Measurements from ENCODE around the gene NEU4. TPM values are rescaled to one million over a fixed set of nuclear protein-coding genes. Genes with fewer than 3 reads are reported as not detected.

The NEU4 gene
- polyA plus RNA-seq, 1 donor from 2014 or later: not detected

DNA sequence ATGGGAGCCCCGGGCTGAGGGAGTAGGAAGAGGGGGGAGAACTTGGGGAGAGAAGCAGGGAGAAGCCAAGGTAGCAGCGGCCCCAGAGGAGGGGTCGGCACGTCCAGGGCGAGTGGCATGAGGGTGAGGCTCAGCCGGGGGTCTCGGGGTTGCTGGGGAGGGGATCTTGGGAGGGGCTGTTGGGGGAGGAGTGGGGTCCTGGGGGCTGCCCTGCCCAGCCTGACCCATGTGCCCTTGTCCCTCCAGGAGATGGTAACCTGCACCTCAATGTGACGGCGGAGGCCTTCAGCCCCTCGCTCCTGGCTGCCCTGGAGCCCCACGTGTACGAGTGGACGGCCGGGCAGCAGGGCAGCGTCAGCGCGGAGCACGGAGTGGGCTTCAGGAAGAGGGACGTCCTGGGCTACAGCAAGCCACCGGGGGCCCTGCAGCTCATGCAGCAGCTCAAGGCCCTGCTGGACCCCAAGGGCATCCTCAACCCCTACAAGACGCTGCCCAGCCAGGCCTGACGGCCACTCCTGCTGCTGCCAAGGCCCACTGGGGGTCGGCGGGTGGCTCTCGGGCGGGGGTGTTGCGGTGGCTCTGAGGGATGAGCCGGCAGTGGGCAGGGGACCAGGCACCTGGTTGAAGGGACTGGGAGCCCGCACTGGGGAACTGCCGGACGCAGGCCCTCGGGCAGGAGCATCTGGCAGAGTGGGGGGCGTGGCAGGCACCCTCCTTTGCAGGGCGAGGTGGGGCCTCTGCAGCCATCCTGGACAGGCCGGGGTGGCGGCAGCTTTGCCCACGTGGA is 41.3 kb upstream of the NEU4 start:
- no peak overlapping the region for H3K27ac ChIP-seq (ENCODE audit: low read length)
- no peak overlapping the region for H3K4me2 ChIP-seq (ENCODE audit: low read length)
- no peaks in the 10 kb centered on the region for H3F3A ChIP-seq (ENCODE audit: insufficient read depth, low read length, poor library complexity, severe bottlenecking)
- no peaks in the 10 kb centered on the region for H3K79me2 ChIP-seq (replicated peaks; ENCODE audit: insufficient read depth, low read length)
- H3K27me3 ChIP-seq (ENCODE audit: insufficient read depth, low read depth, low read length): no peaks in the 10 kb centered on the region
- H3K36me3 ChIP-seq (ENCODE audit: insufficient read depth, low read length): no peaks in the 10 kb centered on the region
- no peak for TF ChIP-seq REST (IDR thresholded peaks at IDR 0.05; ENCODE audit: borderline replicate concordance)
- TF ChIP-seq EZH2 (IDR thresholded peaks at IDR 0.05; ENCODE audit: borderline replicate concordance, insufficient read depth, low read length, poor library complexity, severe bottlenecking): no peak
- TF ChIP-seq EP300 (conservative IDR thresholded peaks at IDR 0.05; ENCODE audit: poor library complexity, severe bottlenecking): no peak
- no peak for TF ChIP-seq MXI1 (conservative IDR thresholded peaks at IDR 0.05; ENCODE audit: poor library complexity, severe bottlenecking)
- TF ChIP-seq POLR2AphosphoS5 (IDR thresholded peaks at IDR 0.05): no peak
- H4K20me1 ChIP-seq (ENCODE audit: insufficient read depth): no peaks in the 10 kb centered on the region
- no peak overlapping the region for H3K9ac ChIP-seq (ENCODE audit: low read length)
- H3K4me3 ChIP-seq (ENCODE audit: low read length): no peak overlapping the region
- no peaks in the 10 kb centered on the region for H3K9me3 ChIP-seq (ENCODE audit: low read length)
- H2AFZ ChIP-seq (ENCODE audit: low read depth, low read length): no peak overlapping the region
- H3K9me2 ChIP-seq (ENCODE audit: insufficient read depth, low read length): no peaks in the 10 kb centered on the region

DNA sequence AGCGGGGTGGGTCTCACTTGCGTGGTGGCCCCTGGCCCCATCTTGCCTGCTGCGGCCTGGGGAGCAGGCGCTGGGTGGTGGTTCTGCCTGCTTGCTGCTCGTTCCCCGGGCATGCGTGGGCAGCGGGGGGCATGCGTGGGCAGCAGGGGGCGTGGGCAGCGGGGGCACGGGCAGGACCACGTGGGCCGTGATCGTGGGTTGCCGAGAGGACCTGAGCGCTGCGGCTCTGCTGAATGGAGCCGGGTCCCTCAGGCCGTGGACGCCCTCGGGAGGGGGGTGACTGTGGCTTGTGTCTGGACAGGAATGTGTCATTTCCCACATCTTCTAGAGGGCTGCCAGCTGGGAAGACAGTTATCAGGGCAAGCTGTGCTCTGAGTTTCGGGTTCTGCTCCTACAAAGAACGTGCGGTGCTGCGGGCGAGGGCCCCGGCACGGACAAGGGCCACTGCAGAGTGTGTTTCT is 40.7 kb upstream of the NEU4 start:
- Histone ChIP-seq H3K4me2 (ENCODE audit: low read length) (no peak overlapping the region), H4K20me1 (ENCODE audit: insufficient read depth) (no peaks in the 10 kb centered on the region), H3K79me2 (replicated peaks; ENCODE audit: insufficient read depth, low read length) (no peaks in the 10 kb centered on the region), H3K4me3 (ENCODE audit: low read length) (no peak overlapping the region), H3K9me3 (ENCODE audit: low read length) (no peaks in the 10 kb centered on the region), H3K27me3 (ENCODE audit: insufficient read depth, low read depth, low read length) (no peaks in the 10 kb centered on the region), H3K36me3 (ENCODE audit: insufficient read depth, low read length) (no peaks in the 10 kb centered on the region), H2AFZ (ENCODE audit: low read depth, low read length) (no peak overlapping the region), H3K9ac (ENCODE audit: low read length) (no peak overlapping the region), H3K27ac (ENCODE audit: low read length) (no peak overlapping the region), H3K9me2 (ENCODE audit: insufficient read depth, low read length) (no peaks in the 10 kb centered on the region), H3F3A (ENCODE audit: insufficient read depth, low read length, poor library complexity, severe bottlenecking) (no peaks in the 10 kb centered on the region)
- TF ChIP-seq POLR2AphosphoS5 (IDR thresholded peaks at IDR 0.05): no peak
- no peak for TF ChIP-seq MXI1 (conservative IDR thresholded peaks at IDR 0.05; ENCODE audit: poor library complexity, severe bottlenecking)
- TF ChIP-seq, protein P1, sequence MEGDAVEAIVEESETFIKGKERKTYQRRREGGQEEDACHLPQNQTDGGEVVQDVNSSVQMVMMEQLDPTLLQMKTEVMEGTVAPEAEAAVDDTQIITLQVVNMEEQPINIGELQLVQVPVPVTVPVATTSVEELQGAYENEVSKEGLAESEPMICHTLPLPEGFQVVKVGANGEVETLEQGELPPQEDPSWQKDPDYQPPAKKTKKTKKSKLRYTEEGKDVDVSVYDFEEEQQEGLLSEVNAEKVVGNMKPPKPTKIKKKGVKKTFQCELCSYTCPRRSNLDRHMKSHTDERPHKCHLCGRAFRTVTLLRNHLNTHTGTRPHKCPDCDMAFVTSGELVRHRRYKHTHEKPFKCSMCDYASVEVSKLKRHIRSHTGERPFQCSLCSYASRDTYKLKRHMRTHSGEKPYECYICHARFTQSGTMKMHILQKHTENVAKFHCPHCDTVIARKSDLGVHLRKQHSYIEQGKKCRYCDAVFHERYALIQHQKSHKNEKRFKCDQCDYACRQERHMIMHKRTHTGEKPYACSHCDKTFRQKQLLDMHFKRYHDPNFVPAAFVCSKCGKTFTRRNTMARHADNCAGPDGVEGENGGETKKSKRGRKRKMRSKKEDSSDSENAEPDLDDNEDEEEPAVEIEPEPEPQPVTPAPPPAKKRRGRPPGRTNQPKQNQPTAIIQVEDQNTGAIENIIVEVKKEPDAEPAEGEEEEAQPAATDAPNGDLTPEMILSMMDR (IDR thresholded peaks at IDR 0.05; ENCODE audit: poor library complexity, severe bottlenecking): no peak
- TF ChIP-seq RAD21 (conservative IDR thresholded peaks at IDR 0.05): no peak
- TF ChIP-seq EP300 (conservative IDR thresholded peaks at IDR 0.05; ENCODE audit: poor library complexity, severe bottlenecking): no peak
- TF ChIP-seq SMC3 (conservative IDR thresholded peaks at IDR 0.05; ENCODE audit: poor library complexity): no peak
- no peak for TF ChIP-seq TAF1 (IDR thresholded peaks at IDR 0.05; ENCODE audit: low read depth)
- no peak for TF ChIP-seq EZH2 (IDR thresholded peaks at IDR 0.05; ENCODE audit: borderline replicate concordance, insufficient read depth, low read length, poor library complexity, severe bottlenecking)
- no peak for TF ChIP-seq REST (IDR thresholded peaks at IDR 0.05; ENCODE audit: borderline replicate concordance)

All from neural cell (in vitro differentiated cells).